Mucosa of descending colon (tissue), 3 donors: ENCODE results near the gene CLDN9. TPM values are rescaled to one million over a fixed set of nuclear protein-coding genes. Genes with fewer than 3 reads are reported as not detected.
"Not testable (repeated sequence)": the region's sequence is repeated elsewhere in the genome, so short reads cannot be mapped to it uniquely, and the experiment has no call there.

Source experiments
- ATAC-seq: fragments of 200-7000 bp; cut with Tn5 transposase; one replicate; pipeline ENCODE4 v1.9.1; 2020; ENCODE audit warnings: mild to moderate bottlenecking, moderate library complexity
- DNase-seq, 3 donors: peaks; one replicate each; pipeline ENCODE4 v3.0.0-alpha.2; 2020
- H3K36me3 ChIP-seq: fragments of 200-600 bp; one replicate; pipeline ENCODE4 v1.8.0; 2021; ENCODE audit warnings: low read depth, mild to moderate bottlenecking
- H3K4me1 ChIP-seq: fragments of 200-600 bp; one replicate; pipeline ENCODE4 v1.8.0; 2021; ENCODE audit warnings: low read depth, mild to moderate bottlenecking
- H3K4me3 ChIP-seq: fragments of 200-600 bp; one replicate; pipeline ENCODE4 v1.8.0; 2021; ENCODE audit warnings: mild to moderate bottlenecking
- H3K9me3 ChIP-seq: fragments of 200-600 bp; one replicate; pipeline ENCODE4 v1.8.0; 2021; ENCODE audit warnings: mild to moderate bottlenecking
- CTCF ChIP-seq: fragments of 200-600 bp; IDR thresholded peaks from one replicate; pipeline ENCODE4 v1.8.0; 2022; ENCODE audit warnings: antibody characterized with exemption, mild to moderate bottlenecking
- intact Hi-C, 2 donors: fragments of 100-400 bp; cut with DNase I in 1 of 2; cut with micrococcal nuclease in 1 of 2; formaldehyde crosslinking; loops; one replicate each; pipeline versions ENCODE4 v1.11.0 to v1.11.1; 2022; cut with DNase I, micrococcal nuclease
- total RNA-seq, 3 donors: library from RNA; stranded (reverse); fragmentation: NEBNext Ultra II Directional in 2 of 3; extraction: Animal tissue kit (Norgen Biotek cat#: 25700) in 2 of 3; gene quantifications; one replicate each; pipeline versions ENCODE4 v1.2.1 to v1.2.4, GENCODE V29; 2021 to 2023
- donor health status: DM: no; HTN: no; CAD: no; lungs with moderate emphysema.
- donor health status: DM: no; HTN: no; CAD: no.
- donor health status: DM: no; HTN: yes; CAD: no.

The CLDN9 gene
- total RNA-seq, 3 donors from 2014 or later = 0.14 to 0.61 (median 0.47) TPM

GRCh38 chr16:3049921-3050481 lies 37.3 kb downstream of the CLDN9 start:
- TF ChIP-seq CTCF = no peak
- no peaks in the 10 kb centered on the region for H3K36me3 ChIP-seq
- intact Hi-C loops = no loop called here

DNA sequence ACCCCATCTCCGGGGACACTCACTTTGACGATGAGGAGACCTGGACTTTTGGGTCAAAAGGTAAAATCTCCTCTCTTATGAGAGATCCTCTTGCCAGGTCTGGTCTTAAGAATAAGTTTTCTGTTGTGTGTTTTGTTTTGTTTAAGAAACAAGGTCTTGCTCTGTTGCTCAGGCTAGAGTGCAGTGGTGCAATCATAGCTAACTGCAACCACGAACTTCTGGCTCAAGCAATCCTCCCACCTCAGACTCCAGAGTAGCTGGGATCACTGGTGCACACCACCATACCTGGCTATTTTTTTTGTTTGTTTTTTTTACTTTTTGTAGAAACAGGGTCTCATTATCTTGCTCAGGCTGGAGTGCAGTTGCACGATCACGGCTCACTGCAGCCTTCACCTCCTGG lies 37.8 kb downstream of the CLDN9 start:
- ATAC-seq = no peak

More at GRCh38 chr16:3049921-3050481, 37.3 kb downstream of the CLDN9 start:
- H3K4me3 ChIP-seq = no peak overlapping the region
- no peak for ATAC-seq
- no peaks in the 10 kb centered on the region for H3K9me3 ChIP-seq
- peaks cover 19% of the 10 kb centered on the region for H3K4me1 ChIP-seq
- no peak for DNase-seq

GRCh38 chr16:3051009-3051408 lies 38.3 kb downstream of the CLDN9 start:
- no peaks in the 10 kb centered on the region for H3K9me3 ChIP-seq
- DNase-seq (no peak), ATAC-seq (no peak)
- TF ChIP-seq CTCF = no peak
- H3K4me1 ChIP-seq = peaks cover 10% of the 10 kb centered on the region
- intact Hi-C loops = no loop called here
- H3K4me3 ChIP-seq = no peak overlapping the region
- H3K36me3 ChIP-seq = no peaks in the 10 kb centered on the region

More for the DNA sequence above, 37.8 kb downstream of the CLDN9 start:
- peaks cover 15% of the 10 kb centered on the region for H3K4me1 ChIP-seq
- intact Hi-C loops = no loop called here
- H3K4me3 ChIP-seq = no peak overlapping the region
- no peaks in the 10 kb centered on the region for H3K36me3 ChIP-seq
- no peak for TF ChIP-seq CTCF
- H3K9me3 ChIP-seq = no peaks in the 10 kb centered on the region
- no peak for DNase-seq

GRCh38 chr16:3051494-3051893 lies 38.8 kb downstream of the CLDN9 start:
- intact Hi-C loops = no loop called here

GRCh38 chr16:3052571-3053329 lies 40.0 kb downstream of the CLDN9 start:
- DNase-seq, intact Hi-C loops, H3K4me1 ChIP-seq, H3K36me3 ChIP-seq, H3K9me3 ChIP-seq, H3K4me3 ChIP-seq: not testable (repeated sequence)
- peak; percentile 36 for ATAC-seq

More at GRCh38 chr16:3051494-3051893, 38.8 kb downstream of the CLDN9 start:
- H3K9me3 ChIP-seq = no peaks in the 10 kb centered on the region
- H3K36me3 ChIP-seq = no peaks in the 10 kb centered on the region
- DNase-seq (no peak), ATAC-seq (no peak)
- H3K4me3 ChIP-seq = no peak overlapping the region
- no peak for TF ChIP-seq CTCF
- H3K4me1 ChIP-seq = peaks cover 5% of the 10 kb centered on the region

GRCh38 chr16:3053330-3053710 lies 40.6 kb downstream of the CLDN9 start:
- H3K36me3 ChIP-seq, H3K4me1 ChIP-seq, H3K9me3 ChIP-seq, DNase-seq, H3K4me3 ChIP-seq, intact Hi-C loops: not testable (repeated sequence)
- peak; percentile 28 for ATAC-seq
